Trophoblast cell (in vitro differentiated cells and primary cell): ENCODE results near the gene CDH22.

ENCODE experiments used
- DNase-seq, 2 donors: peaks; one replicate each; pipeline ENCODE4 v3.0.0-alpha.2; 2016
- H2AFZ ChIP-seq: 2 replicates; pipeline ENCODE4 v1.6.1; 2013; ENCODE audit warnings: low read length, moderate library complexity, mild to moderate bottlenecking; ENCODE audit not compliant: insufficient read depth, poor library complexity
- H2AK5ac ChIP-seq: 2 replicates; pipeline ENCODE4 v1.6.1; 2013; ENCODE audit warnings: mild to moderate bottlenecking, low read length
- H2BK120ac ChIP-seq: 2 replicates; pipeline ENCODE4 v1.6.1; 2013; ENCODE audit warnings: low read length, mild to moderate bottlenecking, moderate library complexity; ENCODE audit not compliant: insufficient read depth, poor library complexity
- H2BK12ac ChIP-seq: 2 replicates; pipeline ENCODE4 v1.6.1; 2013; ENCODE audit warnings: mild to moderate bottlenecking, low read length, moderate library complexity
- H2BK5ac ChIP-seq: 2 replicates; pipeline ENCODE4 v1.6.1; 2013; ENCODE audit warnings: low read length, low read depth, moderate library complexity, mild to moderate bottlenecking; ENCODE audit not compliant: poor library complexity
- H3K14ac ChIP-seq: 2 replicates; pipeline ENCODE4 v1.6.1; 2013; ENCODE audit warnings: mild to moderate bottlenecking, low read length
- H3K18ac ChIP-seq: 2 replicates; pipeline ENCODE4 v1.6.1; 2013; ENCODE audit warnings: mild to moderate bottlenecking, low read length
- H3K23ac ChIP-seq: 2 replicates; pipeline ENCODE4 v1.6.1; 2013; ENCODE audit warnings: low read length
- H3K27ac ChIP-seq: 2 replicates; pipeline ENCODE4 v1.5.1; 2013; ENCODE audit warnings: low read depth, mild to moderate bottlenecking, inconsistent platforms, low read length, moderate library complexity
- H3K27me3 ChIP-seq: 2 replicates; pipeline ENCODE4 v1.6.1; 2013; ENCODE audit warnings: inconsistent platforms, mild to moderate bottlenecking, low read length, moderate library complexity; ENCODE audit not compliant: insufficient read depth
- H3K36me3 ChIP-seq, 2 experiments: 1 replicate in 1 of 2; 2 replicates in 1 of 2; pipeline ENCODE4 v1.6.1; 2013; ENCODE audit warnings: low read length in 2 of 2, mild to moderate bottlenecking in 2 of 2, moderate library complexity in 1 of 2; ENCODE audit not compliant: insufficient read depth in 2 of 2, control insufficient read depth in 1 of 2
- H3K4ac ChIP-seq: 2 replicates; pipeline ENCODE4 v1.6.1; 2013; ENCODE audit warnings: low read depth, mild to moderate bottlenecking, low read length, moderate library complexity
- H3K4me1 ChIP-seq, 2 experiments: 1 replicate in 1 of 2; 2 replicates in 1 of 2; pipeline ENCODE4 v1.6.1; 2013; ENCODE audit warnings: low read length in 2 of 2, mild to moderate bottlenecking in 2 of 2, moderate library complexity in 1 of 2; ENCODE audit not compliant: insufficient read depth in 2 of 2, control insufficient read depth in 1 of 2
- H3K4me2 ChIP-seq: 2 replicates; pipeline ENCODE4 v1.6.1; 2013; ENCODE audit warnings: inconsistent platforms, mild to moderate bottlenecking, low read length, moderate library complexity
- H3K4me3 ChIP-seq: 2 replicates; pipeline ENCODE4 v1.5.1; 2013; ENCODE audit warnings: mild to moderate bottlenecking, low read depth, low read length, inconsistent platforms
- H3K79me1 ChIP-seq: one replicate; pipeline ENCODE4 v1.6.1; 2013; ENCODE audit warnings: low read length
- H3K79me2 ChIP-seq: 2 replicates; pipeline ENCODE4 v1.6.1; 2013; ENCODE audit warnings: low read length, mild to moderate bottlenecking; ENCODE audit not compliant: control insufficient read depth, insufficient read depth, poor library complexity
- H3K9ac ChIP-seq: 2 replicates; pipeline ENCODE4 v1.6.1; 2013; ENCODE audit warnings: mild to moderate bottlenecking, low read length
- H3K9me3 ChIP-seq: 2 replicates; pipeline ENCODE4 v1.6.1; 2013; ENCODE audit warnings: low read depth, mild to moderate bottlenecking, control low read depth, inconsistent platforms, low read length; ENCODE audit not compliant: insufficient read depth
- H4K12ac ChIP-seq: 2 replicates; pipeline ENCODE4 v1.6.1; 2013; ENCODE audit warnings: low read depth, mild to moderate bottlenecking, low read length, moderate library complexity
- H4K8ac ChIP-seq: 2 replicates; pipeline ENCODE4 v1.6.1; 2013; ENCODE audit warnings: low read depth, mild to moderate bottlenecking, low read length, moderate library complexity
- H4K91ac ChIP-seq: one replicate; pipeline ENCODE4 v1.6.1; 2013; ENCODE audit warnings: low read depth, mild to moderate bottlenecking, low read length, moderate library complexity
- WGBS: extraction: QIAGEN DNeasy Blood & Tissue Kit; methylation state at CpG from one replicate; pipeline ENCODE4 v1.1.7; 2013; ENCODE audit warnings: missing lambda C conversion rate; ENCODE audit not compliant: insufficient read length, insufficient coverage; ENCODE audit errors: extremely low coverage; 5-methylcytosine and 5-hydroxymethylcytosine counted together

CDH22 gene

GRCh38 chr20:46268131-46268614, 40.1 kb downstream of the CDH22 start:
- Histone ChIP-seq H3K23ac (no peak overlapping the region), H3K79me2 (no peaks in the 10 kb centered on the region), H3K36me3 (no peaks in the 10 kb centered on the region), H3K18ac (no peak overlapping the region), H3K27me3 (no peaks in the 10 kb centered on the region), H4K12ac (no peak overlapping the region), H3K9ac (no peak overlapping the region), H2BK5ac (no peak overlapping the region), H3K4ac (no peak overlapping the region), H3K79me1 (no peaks in the 10 kb centered on the region), H3K4me2 (no peak overlapping the region), H4K91ac (no peak overlapping the region), H2BK12ac (no peak overlapping the region), H2AK5ac (no peak overlapping the region), H3K4me3 (no peak overlapping the region), H3K4me1 (no peaks in the 10 kb centered on the region), H3K14ac (no peak overlapping the region), H3K27ac (no peak overlapping the region), H2BK120ac (no peak overlapping the region), H4K8ac (no peak overlapping the region), H2AFZ (no peak overlapping the region), H3K9me3 (peaks cover 5% of the 10 kb centered on the region)
- no peak for DNase-seq
- no CpG with 5 or more reads among the region's 19 CpGs for WGBS

DNA sequence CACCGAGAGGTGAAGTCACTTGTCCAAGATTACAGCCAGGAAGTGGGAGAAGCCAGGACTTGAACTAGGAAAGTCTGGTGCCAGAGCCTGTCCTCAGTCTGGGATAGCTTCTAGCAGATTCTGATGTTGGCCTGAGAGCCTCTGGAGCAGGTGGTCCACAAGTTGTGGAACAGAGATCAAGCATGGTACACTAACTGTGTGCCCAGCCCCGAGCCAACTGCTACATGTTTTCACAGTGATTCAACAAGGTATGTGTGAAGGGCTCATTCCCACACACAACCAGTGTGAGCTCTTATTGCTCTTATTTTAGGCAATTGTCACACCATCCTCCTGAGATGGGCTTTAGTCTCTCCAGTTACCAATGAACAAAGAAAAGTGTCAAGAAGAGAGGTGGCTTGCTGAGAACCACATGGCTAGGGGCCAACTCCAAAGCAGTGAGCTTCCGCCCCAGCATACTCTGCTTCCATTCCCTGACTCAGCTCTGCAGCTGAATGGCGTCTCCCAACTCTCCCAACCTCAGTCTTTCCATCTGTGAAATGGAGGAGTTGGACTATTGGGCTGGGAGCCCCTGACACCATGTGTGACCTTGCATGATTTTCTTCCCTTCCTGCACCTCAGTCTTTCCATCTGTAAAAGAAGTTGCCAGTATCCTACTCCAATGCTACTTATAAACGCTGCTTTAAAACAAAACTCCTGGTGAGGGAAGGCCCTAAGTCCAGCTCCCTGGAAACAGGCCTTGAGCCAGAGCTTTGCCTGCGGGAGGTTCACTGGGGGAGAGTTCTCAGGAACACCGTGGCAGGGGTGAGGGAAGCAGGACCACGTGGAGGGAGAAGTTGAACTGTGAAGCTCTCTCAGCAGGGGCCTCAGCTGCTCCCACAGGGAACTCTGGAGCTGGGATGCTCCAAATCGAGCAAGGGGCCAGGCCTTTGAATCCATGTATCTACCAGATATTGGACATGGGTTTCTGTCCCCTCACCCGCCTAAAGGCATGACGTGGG, 40.9 kb downstream of the CDH22 start:
- peaks cover 5% of the 10 kb centered on the region for H3K9me3 ChIP-seq
- no peak overlapping the region for H3K4me2 ChIP-seq
- H2AFZ ChIP-seq = no peak overlapping the region
- no peak overlapping the region for H4K12ac ChIP-seq
- DNase-seq = no peak
- H3K14ac ChIP-seq = no peak overlapping the region
- no peaks in the 10 kb centered on the region for H3K4me1 ChIP-seq
- no peak overlapping the region for H2BK120ac ChIP-seq
- H3K27ac ChIP-seq = no peak overlapping the region
- no peak overlapping the region for H3K18ac ChIP-seq
- no peak overlapping the region for H3K4ac ChIP-seq
- H3K4me3 ChIP-seq = no peak overlapping the region
- H3K79me2 ChIP-seq = no peaks in the 10 kb centered on the region
- H2AK5ac ChIP-seq = no peak overlapping the region
- H3K9ac ChIP-seq = no peak overlapping the region
- no CpG with 5 or more reads among the region's 11 CpGs for WGBS
- H2BK5ac ChIP-seq = no peak overlapping the region
- no peaks in the 10 kb centered on the region for H3K79me1 ChIP-seq
- H3K36me3 ChIP-seq = no peaks in the 10 kb centered on the region
- no peak overlapping the region for H4K91ac ChIP-seq
- H3K27me3 ChIP-seq = no peaks in the 10 kb centered on the region
- H4K8ac ChIP-seq = no peak overlapping the region
- no peak overlapping the region for H2BK12ac ChIP-seq
- H3K23ac ChIP-seq = no peak overlapping the region

DNA sequence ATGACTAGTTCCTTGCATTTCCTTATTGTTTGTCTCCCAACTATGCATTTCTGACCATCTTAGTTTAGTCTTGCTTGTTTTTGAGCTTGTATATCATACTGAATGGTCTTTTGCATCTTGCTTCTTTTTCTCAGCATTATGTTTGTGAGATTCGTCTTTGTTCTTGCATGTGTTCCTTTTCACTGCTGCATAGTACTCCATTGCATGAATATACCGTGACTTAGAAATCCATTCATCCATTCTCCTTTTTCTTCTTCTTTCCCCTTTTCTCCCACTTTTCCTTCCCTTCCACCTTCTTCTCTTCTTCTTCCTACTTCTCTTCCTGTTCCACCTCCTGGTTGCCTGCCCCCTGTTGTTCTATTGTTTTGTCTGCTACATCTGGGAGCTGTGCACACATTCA, 42.8 kb downstream of the CDH22 start:
- Histone ChIP-seq H3K27ac (no peak overlapping the region), H3K79me1 (no peaks in the 10 kb centered on the region), H3K14ac (no peak overlapping the region), H2BK12ac (no peak overlapping the region), H3K4ac (no peak overlapping the region), H2BK120ac (no peak overlapping the region), H4K8ac (no peak overlapping the region), H3K4me1 (no peaks in the 10 kb centered on the region), H3K79me2 (no peaks in the 10 kb centered on the region), H2AK5ac (no peak overlapping the region), H3K9me3 (peaks cover 5% of the 10 kb centered on the region), H2AFZ (no peak overlapping the region), H4K91ac (no peak overlapping the region), H3K4me2 (no peak overlapping the region), H3K18ac (no peak overlapping the region), H3K9ac (no peak overlapping the region), H3K27me3 (no peaks in the 10 kb centered on the region), H3K4me3 (no peak overlapping the region), H4K12ac (no peak overlapping the region), H3K23ac (no peak overlapping the region), H2BK5ac (no peak overlapping the region), H3K36me3 (no peaks in the 10 kb centered on the region)
- DNase-seq = no peak
- WGBS = no CpG with 5 or more reads among the region's 2 CpGs

- Histone ChIP-seq H2BK5ac (no peak overlapping the region), H3K79me1 (no peaks in the 10 kb centered on the region), H3K14ac (no peak overlapping the region), H3K4me1 (no peaks in the 10 kb centered on the region), H3K4me3 (no peak overlapping the region), H4K8ac (no peak overlapping the region), H2BK12ac (no peak overlapping the region), H3K36me3 (no peaks in the 10 kb centered on the region), H3K9me3 (peaks cover 5% of the 10 kb centered on the region), H2BK120ac (no peak overlapping the region), H3K27me3 (no peaks in the 10 kb centered on the region), H2AFZ (no peak overlapping the region), H3K18ac (no peak overlapping the region), H3K4me2 (no peak overlapping the region), H3K9ac (no peak overlapping the region), H2AK5ac (no peak overlapping the region), H3K4ac (no peak overlapping the region), H3K27ac (no peak overlapping the region), H3K23ac (no peak overlapping the region), H4K91ac (no peak overlapping the region), H4K12ac (no peak overlapping the region), H3K79me2 (no peaks in the 10 kb centered on the region)
- no peak for DNase-seq
- no CpG with 5 or more reads among the region's 26 CpGs for WGBS
These were observed 43.7 kb downstream of the CDH22 start for GRCh38 chr20:46264391-46265266.
